ENCODE measurements around the gene VPREB3.

DNA sequence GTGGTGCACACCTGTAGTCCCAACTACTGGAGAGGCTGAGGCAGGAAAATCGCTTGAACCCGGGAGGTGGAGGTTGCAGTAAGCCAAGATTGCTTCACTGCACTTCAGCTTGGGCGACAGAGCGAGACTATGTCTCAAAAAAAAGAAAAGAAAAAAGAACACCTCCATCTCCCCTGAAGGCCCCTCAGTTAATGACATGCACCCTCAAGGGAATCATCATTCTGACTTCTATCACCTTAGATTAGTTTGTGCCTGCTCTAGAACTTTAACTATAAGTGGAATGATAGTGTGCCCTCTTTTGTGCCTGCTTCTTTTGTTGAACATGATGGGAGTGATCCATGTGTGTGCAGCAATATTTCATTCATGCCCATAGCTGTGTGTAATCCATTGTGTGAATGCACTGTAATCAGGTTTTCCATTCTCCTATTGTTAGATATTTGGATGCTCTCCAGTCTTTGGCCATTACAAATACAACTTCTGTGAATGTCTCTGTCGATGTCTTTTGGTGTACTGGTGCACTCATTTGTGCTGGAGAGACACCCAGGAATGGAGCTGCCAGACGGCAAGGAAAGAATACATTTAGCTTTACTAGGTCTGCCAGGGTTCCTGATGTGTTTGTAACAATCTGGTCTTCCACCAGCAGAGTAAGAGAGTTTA is 883 bp upstream of the VPREB3 start:
- TF ChIP-seq, protein P1, sequence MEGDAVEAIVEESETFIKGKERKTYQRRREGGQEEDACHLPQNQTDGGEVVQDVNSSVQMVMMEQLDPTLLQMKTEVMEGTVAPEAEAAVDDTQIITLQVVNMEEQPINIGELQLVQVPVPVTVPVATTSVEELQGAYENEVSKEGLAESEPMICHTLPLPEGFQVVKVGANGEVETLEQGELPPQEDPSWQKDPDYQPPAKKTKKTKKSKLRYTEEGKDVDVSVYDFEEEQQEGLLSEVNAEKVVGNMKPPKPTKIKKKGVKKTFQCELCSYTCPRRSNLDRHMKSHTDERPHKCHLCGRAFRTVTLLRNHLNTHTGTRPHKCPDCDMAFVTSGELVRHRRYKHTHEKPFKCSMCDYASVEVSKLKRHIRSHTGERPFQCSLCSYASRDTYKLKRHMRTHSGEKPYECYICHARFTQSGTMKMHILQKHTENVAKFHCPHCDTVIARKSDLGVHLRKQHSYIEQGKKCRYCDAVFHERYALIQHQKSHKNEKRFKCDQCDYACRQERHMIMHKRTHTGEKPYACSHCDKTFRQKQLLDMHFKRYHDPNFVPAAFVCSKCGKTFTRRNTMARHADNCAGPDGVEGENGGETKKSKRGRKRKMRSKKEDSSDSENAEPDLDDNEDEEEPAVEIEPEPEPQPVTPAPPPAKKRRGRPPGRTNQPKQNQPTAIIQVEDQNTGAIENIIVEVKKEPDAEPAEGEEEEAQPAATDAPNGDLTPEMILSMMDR (IDR thresholded peaks at IDR 0.05): no peak
- TF ChIP-seq POLR2AphosphoS5 (IDR thresholded peaks at IDR 0.05; ENCODE audit: low read depth, low read length): no peak

Data from Panc1 (cell line).